Measurements from ENCODE around the gene GLT8D2. TPM values are rescaled to one million over a fixed set of nuclear protein-coding genes. Genes with fewer than 3 reads are reported as not detected.

Gene GLT8D2
- total and polyA plus RNA-seq, 2 donors (not counting 1 experiment from before 2014, with no cell fraction given), result not detected

DNA sequence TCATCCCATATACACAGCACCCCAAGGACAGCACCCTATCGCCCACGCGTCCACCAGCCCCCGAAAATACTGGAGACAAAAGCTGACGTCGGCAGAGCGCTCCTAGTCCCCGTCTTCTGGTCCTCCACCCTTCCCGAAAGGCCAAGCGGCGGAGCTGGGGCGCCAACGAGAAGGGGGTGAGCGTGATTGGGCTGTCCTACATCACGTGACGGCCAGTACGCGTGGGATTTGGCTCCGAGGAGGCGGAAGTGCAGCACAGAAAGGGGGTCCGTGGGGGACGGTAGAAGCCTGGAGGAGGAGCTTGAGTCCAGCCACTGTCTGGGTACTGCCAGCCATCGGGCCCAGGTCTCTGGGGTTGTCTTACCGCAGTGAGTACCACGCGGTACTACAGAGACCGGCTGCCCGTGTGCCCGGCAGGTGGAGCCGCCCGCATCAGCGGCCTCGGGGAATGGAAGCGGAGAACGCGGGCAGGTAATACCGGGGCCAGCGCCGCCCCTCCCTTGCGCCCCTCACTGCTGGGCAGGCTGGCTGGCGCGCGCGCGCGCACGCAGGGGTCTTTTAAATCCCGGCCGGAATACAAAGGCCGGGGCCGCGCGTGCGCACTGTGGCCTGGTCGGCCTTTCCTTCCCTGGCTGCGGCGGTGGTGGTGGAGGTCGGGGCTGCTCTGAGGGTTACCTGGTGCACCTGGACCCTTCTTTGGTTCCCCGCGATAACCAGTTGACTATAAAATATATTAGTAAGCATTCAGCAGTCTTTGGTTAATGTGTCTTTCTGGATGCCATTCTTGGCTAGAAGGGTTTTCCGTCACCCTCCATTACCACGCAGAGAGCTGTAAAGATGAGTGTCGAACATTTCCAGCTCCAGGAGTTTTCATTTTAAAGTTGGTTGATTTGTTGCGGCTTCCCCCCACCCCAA is 84.1 kb downstream of the GLT8D2 start, which contains the start of gene TDG:
TSS of gene TDG (plus strand) at position 283 of the 915 bp plus-strand sequence. CDS start at position 449, 166 bp downstream.
- Histone ChIP-seq H3K79me2 (ENCODE audit: control insufficient read depth, insufficient read depth, low read length) (peaks cover 61% of the 10 kb centered on the region), H4K20me1 (ENCODE audit: control insufficient read depth, insufficient read depth, low read length, poor library complexity, severe bottlenecking) (peaks cover 26% of the 10 kb centered on the region), H3K9me3 (ENCODE audit: control extremely low read depth in 1 of 3, control insufficient read depth in 2 of 3, insufficient read depth in 1 of 3, low read length in 2 of 3) (no peaks in the 10 kb centered on the region), H3K4me3 (ENCODE audit: control extremely low read depth in 1 of 5, extremely low read depth in 1 of 5, insufficient read depth in 1 of 5, low read depth in 2 of 5, low read length in 4 of 5) (peak within 1 kb of the TSS; percentile 70 to 96 (median 85)), H3K9ac (ENCODE audit: low read length) (peak within 1 kb of the TSS; percentile 99), H2AFZ (ENCODE audit: insufficient read depth, low read depth, low read length, poor library complexity, severe bottlenecking) (peak within 1 kb of the TSS; percentile 92), H3K27ac (ENCODE audit: low read length in 2 of 2) (peak within 1 kb of the TSS; percentile 81 to 95), H3K27me3 (replicated peaks in 1 of 4; ENCODE audit: control extremely low read depth in 1 of 4, control insufficient read depth in 3 of 4, insufficient read depth in 4 of 4, low read length in 3 of 4) (no peaks in the 10 kb centered on the region), H3K36me3 (replicated peaks in 1 of 2; ENCODE audit: control extremely low read depth in 1 of 2, control insufficient read depth in 1 of 2, extremely low read depth in 1 of 2, insufficient read depth in 2 of 2, low read length in 1 of 2) (peaks cover 3 to 12% of the 10 kb centered on the region in 2 experiments), H3K4me1 (ENCODE audit: control insufficient read depth in 2 of 2, insufficient read depth in 2 of 2, low read length in 2 of 2) (peaks cover 26% of the 10 kb centered on the region in 2 donors), H3K4me2 (replicated peaks; ENCODE audit: low read depth, low read length, poor library complexity, severe bottlenecking) (peak within 1 kb of the TSS; percentile 92)
- Mint-ChIP-seq H3K9me3 (ENCODE audit: insufficient read depth) (no peaks in the 10 kb centered on the region), H3K27ac (peak within 1 kb of the TSS; percentile 97), H3K27me3 (no peaks in the 10 kb centered on the region), H3K4me1 (peaks cover 41% of the 10 kb centered on the region), H3K4me3 (peak within 1 kb of the TSS; percentile 98)
- ATAC-seq (ENCODE audit: low read depth), result peak; percentile 94
- TF ChIP-seq CTCF (IDR thresholded peaks at IDR 0.05) (peak; percentile 26), EZH2 (IDR thresholded peaks at IDR 0.05; ENCODE audit: borderline replicate concordance, insufficient read depth, low read depth, low read length, poor library complexity, severe bottlenecking) (no peak)
- DNase-seq, result peak; percentile 98
- CTCF ChIA-PET, result interaction anchor here (0.6 to 2.9 kb wide), 8 partner anchors 9 to 194 kb away, joined by 3 to 39 read pairs (median 3); partner anchors contain the start of gene HSP90B1
- intact Hi-C loops (cut with micrococcal nuclease), result loop anchor here (1.0 to 5.0 kb wide), 8 partner anchors 9 to 1271 kb away; partner anchors contain the start of genes APPL2, HCFC2, NFYB and NT5DC3
- POLR2A ChIA-PET, result interaction anchor here (0.5 to 2.9 kb wide), 8 partner anchors 9 to 1144 kb away, joined by 3 to 49 read pairs (median 3); partner anchors contain the start of genes HSP90B1 and NFYB
- under 1% methylated on average over 54 of the region's 64 CpGs for WGBS (ENCODE audit: insufficient coverage)

All from B cell (primary cell).